Panc1 (cell line): ENCODE measurements around the gene CROCC2. TPM values are rescaled to one million over a fixed set of nuclear protein-coding genes. Genes with fewer than 3 reads are reported as not detected.

ENCODE experiments used
- ATAC-seq: fragments of 200-7000 bp; cut with Tn5 transposase; 2 replicates; pipeline ENCODE4 v1.9.1; 2020; ENCODE audit warnings: mild to moderate bottlenecking, moderate library complexity
- BruUV-seq: library from RNA; stranded (reverse); fragments of 400-500 nt; replicated peaks from 2 replicates; lab custom pipeline; 2021; lab: Mats Ljungman, UMichigan
- CTCF ChIA-PET: fragments of 300-600 bp; sonication (Branson Sonifier 250); formaldehyde crosslinking; loops from one replicate; lab custom pipeline; 2022; ENCODE audit warnings: antibody characterized with exemption; lab: Charles Lee
- POLR2A ChIA-PET: fragments of 300-600 bp; sonication (Branson Sonifier 250); formaldehyde crosslinking; loops from one replicate; lab custom pipeline; 2022; ENCODE audit warnings: antibody characterized with exemption; lab: Charles Lee
- DNase-seq: peaks from one replicate; pipeline ENCODE4 v3.0.0-alpha.2; 2010; ENCODE audit warnings: low read depth, low spot score
- H3K27ac ChIP-seq: 2 replicates; pipeline ENCODE4 v1.5.1; 2011; ENCODE audit warnings: mild to moderate bottlenecking, low read length, inconsistent platforms
- H3K27me3 ChIP-seq: fragments of 200-500 bp; sonication (Bioruptor generic); 2 replicates; pipeline ENCODE4 v1.6.0; 2014; ENCODE audit warnings: low read length, inconsistent platforms; ENCODE audit not compliant: control insufficient read depth, insufficient read depth
- H3K36me3 ChIP-seq: fragments of 200-500 bp; sonication (Bioruptor generic); 2 replicates; pipeline ENCODE4 v1.5.1; 2014; ENCODE audit warnings: inconsistent platforms, mild to moderate bottlenecking, low read length, moderate library complexity; ENCODE audit not compliant: control insufficient read depth, insufficient read depth
- H3K4me1 ChIP-seq: 2 replicates; pipeline ENCODE4 v1.5.1; 2011; ENCODE audit warnings: inconsistent platforms, mild to moderate bottlenecking, low read length, moderate library complexity; ENCODE audit not compliant: control insufficient read depth, insufficient read depth
- H3K4me3 ChIP-seq, 2 experiments: 2 replicates each; pipeline ENCODE4 v1.5.1; 2011 to 2012; ENCODE audit warnings: low read depth in 2 of 2, low read length in 2 of 2, mild to moderate bottlenecking in 2 of 2, inconsistent platforms in 1 of 2, moderate library complexity in 1 of 2
- H3K9me3 ChIP-seq: fragments of 200-500 bp; sonication (Bioruptor generic); 2 replicates; pipeline ENCODE4 v1.5.1; 2014; ENCODE audit warnings: low read depth, mild to moderate bottlenecking, inconsistent platforms, low read length, moderate library complexity; ENCODE audit not compliant: control insufficient read depth, insufficient read depth
- POLR2AphosphoS5 ChIP-seq: IDR thresholded peaks from 2 replicates; pipeline ENCODE4 v1.6.1; 2012; ENCODE audit warnings: mild to moderate bottlenecking, low read depth, low read length, moderate library complexity
- SIN3A ChIP-seq: IDR thresholded peaks from 2 replicates; pipeline ENCODE4 v1.6.1; 2012; ENCODE audit warnings: low read depth, mild to moderate bottlenecking, low read length, moderate library complexity, borderline replicate concordance; ENCODE audit not compliant: insufficient read depth
- TCF7L2 ChIP-seq: IDR thresholded peaks from 2 replicates; pipeline ENCODE4 v1.6.1; 2011; ENCODE audit warnings: mild to moderate bottlenecking, low read depth, low read length, inconsistent platforms
- in situ Hi-C: cut with HindIII; loops from 2 replicates; pipeline ENCODE4 v1.10.0; 2016; ENCODE audit warnings: low sequenced_read_pairs, low pct_unique_long_range_greater_than_20kb
- intact Hi-C: fragments of 100-400 bp; cut with micrococcal nuclease; formaldehyde crosslinking; loops from one replicate; pipeline ENCODE4 v1.10.0; 2022; ENCODE audit not compliant: unreplicated experiment
- total RNA-seq: library from RNA; stranded (reverse); gene quantifications from one replicate; pipeline ENCODE4 v1.2.1, GENCODE V29; 2021; ENCODE audit not compliant: unreplicated experiment
- TF ChIP-seq, protein P1 (sequence below), 2 experiments: IDR thresholded peaks; 2 replicates each; pipeline ENCODE4 v1.6.1; 2011 to 2012; ENCODE audit warnings: low read depth in 2 of 2, control low read depth in 1 of 2, low read length in 1 of 2, mild to moderate bottlenecking in 1 of 2, moderate library complexity in 1 of 2; ENCODE audit not compliant: insufficient read depth in 1 of 2
- TF ChIP-seq, protein P2 (sequence below): fragments of 450-650 bp; IDR thresholded peaks from 2 replicates; pipeline ENCODE4 v1.5.1; 2017; ENCODE audit warnings: mild to moderate bottlenecking

Gene CROCC2
- total RNA-seq, 1 experiment from 2014 or later, result 0.23 TPM

DNA sequence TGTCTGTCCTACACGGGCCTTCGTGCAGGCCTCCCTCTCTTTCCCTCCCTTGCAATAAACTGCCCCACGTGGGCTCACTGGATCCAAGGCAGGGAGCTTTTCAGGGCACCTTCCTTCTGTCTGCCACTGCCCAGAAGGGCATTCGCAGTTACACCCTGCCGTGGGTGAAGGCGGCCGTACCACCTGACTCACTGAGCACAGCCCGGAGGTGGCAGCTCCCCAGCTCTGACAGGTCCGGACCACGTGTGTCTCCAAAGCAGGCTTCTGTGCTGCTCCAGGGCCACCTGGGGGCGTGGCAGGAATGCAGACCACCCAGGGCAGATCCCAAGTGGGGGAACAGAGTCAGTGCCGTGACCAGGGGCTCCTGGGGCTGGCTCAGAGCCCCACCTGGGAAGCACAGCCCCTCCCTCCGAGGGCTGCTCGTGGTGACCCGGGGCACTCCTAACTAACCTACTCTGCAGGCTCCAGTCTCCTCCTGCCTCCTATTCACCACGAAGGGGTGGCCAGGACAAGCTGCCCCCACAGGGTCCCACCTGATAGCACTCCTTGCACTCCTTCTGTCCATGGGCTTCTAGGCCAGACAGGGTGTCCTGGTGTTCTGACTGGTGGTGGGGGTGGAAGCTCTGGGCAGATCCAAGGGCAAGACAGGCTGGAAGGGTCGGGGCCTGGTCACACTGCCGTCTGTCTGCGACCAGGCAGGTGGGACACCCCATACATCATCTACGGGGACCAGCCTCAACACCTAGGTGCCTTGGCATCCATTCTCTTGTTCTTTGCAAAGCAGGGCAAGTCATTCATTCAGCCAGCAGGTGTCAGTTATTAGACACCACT is 102.0 kb downstream of the CROCC2 start:
- TF ChIP-seq SIN3A (no peak), TCF7L2 (no peak), POLR2AphosphoS5 (no peak)
- TF ChIP-seq, protein P1, sequence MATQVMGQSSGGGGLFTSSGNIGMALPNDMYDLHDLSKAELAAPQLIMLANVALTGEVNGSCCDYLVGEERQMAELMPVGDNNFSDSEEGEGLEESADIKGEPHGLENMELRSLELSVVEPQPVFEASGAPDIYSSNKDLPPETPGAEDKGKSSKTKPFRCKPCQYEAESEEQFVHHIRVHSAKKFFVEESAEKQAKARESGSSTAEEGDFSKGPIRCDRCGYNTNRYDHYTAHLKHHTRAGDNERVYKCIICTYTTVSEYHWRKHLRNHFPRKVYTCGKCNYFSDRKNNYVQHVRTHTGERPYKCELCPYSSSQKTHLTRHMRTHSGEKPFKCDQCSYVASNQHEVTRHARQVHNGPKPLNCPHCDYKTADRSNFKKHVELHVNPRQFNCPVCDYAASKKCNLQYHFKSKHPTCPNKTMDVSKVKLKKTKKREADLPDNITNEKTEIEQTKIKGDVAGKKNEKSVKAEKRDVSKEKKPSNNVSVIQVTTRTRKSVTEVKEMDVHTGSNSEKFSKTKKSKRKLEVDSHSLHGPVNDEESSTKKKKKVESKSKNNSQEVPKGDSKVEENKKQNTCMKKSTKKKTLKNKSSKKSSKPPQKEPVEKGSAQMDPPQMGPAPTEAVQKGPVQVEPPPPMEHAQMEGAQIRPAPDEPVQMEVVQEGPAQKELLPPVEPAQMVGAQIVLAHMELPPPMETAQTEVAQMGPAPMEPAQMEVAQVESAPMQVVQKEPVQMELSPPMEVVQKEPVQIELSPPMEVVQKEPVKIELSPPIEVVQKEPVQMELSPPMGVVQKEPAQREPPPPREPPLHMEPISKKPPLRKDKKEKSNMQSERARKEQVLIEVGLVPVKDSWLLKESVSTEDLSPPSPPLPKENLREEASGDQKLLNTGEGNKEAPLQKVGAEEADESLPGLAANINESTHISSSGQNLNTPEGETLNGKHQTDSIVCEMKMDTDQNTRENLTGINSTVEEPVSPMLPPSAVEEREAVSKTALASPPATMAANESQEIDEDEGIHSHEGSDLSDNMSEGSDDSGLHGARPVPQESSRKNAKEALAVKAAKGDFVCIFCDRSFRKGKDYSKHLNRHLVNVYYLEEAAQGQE (IDR thresholded peaks at IDR 0.05; ENCODE audit: insufficient read depth in 1 of 2, low read depth in 2 of 2, low read length in 1 of 2), result no peak
- TF ChIP-seq, protein P2, sequence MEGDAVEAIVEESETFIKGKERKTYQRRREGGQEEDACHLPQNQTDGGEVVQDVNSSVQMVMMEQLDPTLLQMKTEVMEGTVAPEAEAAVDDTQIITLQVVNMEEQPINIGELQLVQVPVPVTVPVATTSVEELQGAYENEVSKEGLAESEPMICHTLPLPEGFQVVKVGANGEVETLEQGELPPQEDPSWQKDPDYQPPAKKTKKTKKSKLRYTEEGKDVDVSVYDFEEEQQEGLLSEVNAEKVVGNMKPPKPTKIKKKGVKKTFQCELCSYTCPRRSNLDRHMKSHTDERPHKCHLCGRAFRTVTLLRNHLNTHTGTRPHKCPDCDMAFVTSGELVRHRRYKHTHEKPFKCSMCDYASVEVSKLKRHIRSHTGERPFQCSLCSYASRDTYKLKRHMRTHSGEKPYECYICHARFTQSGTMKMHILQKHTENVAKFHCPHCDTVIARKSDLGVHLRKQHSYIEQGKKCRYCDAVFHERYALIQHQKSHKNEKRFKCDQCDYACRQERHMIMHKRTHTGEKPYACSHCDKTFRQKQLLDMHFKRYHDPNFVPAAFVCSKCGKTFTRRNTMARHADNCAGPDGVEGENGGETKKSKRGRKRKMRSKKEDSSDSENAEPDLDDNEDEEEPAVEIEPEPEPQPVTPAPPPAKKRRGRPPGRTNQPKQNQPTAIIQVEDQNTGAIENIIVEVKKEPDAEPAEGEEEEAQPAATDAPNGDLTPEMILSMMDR, result no peak
- POLR2A ChIA-PET, result no interaction called here
- ATAC-seq (no peak), DNase-seq (no peak)
- H3K4me1 ChIP-seq, result peaks cover 34% of the 10 kb centered on the region
- in situ Hi-C loops, result no loop called here
- intact Hi-C loops, result no loop called here
- H3K4me3 ChIP-seq, result no peak overlapping the region
- no peaks in the 10 kb centered on the region for H3K27me3 ChIP-seq
- BruUV-seq, result no TSS peak
- no peak overlapping the region for H3K27ac ChIP-seq
- peaks cover 13% of the 10 kb centered on the region; the same call in 1 of the 2 replicates for H3K9me3 ChIP-seq
- CTCF ChIA-PET, result no interaction called here
- no peaks in the 10 kb centered on the region for H3K36me3 ChIP-seq

DNA sequence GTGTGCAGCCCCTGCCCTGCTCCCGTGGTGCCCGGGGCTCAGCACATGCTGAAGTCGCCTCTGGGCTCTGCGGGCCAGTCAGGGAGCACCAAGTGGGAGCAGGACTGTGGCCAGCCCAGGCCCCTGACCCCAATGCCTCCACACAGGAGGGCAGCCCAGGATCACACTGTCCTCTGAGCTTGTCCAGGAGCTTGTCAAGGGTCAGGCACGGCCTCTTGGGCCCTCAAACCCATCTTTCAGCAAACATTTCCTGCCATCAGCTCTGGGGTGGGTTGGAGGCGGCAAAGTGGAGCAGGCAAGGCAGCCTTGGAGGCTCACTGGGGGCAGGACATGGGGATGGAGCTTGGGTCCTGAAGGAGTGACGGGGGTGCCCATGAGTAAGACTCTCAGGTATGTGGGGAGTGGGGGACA is 102.6 kb downstream of the CROCC2 start:
- no TSS peak for BruUV-seq
- DNase-seq (no peak), ATAC-seq (no peak)
- intact Hi-C loops, result no loop called here
- Histone ChIP-seq H3K9me3 (peaks cover 10% of the 10 kb centered on the region; the same call in 1 of the 2 replicates), H3K4me3 (no peak overlapping the region), H3K27ac (no peak overlapping the region; the same call in 1 of the 2 replicates), H3K4me1 (peaks cover 34% of the 10 kb centered on the region), H3K27me3 (no peaks in the 10 kb centered on the region), H3K36me3 (no peaks in the 10 kb centered on the region)
- ChIA-PET POLR2A (no interaction called here), CTCF (no interaction called here)
- in situ Hi-C loops, result no loop called here
- TF ChIP-seq TCF7L2, result no peak

DNA sequence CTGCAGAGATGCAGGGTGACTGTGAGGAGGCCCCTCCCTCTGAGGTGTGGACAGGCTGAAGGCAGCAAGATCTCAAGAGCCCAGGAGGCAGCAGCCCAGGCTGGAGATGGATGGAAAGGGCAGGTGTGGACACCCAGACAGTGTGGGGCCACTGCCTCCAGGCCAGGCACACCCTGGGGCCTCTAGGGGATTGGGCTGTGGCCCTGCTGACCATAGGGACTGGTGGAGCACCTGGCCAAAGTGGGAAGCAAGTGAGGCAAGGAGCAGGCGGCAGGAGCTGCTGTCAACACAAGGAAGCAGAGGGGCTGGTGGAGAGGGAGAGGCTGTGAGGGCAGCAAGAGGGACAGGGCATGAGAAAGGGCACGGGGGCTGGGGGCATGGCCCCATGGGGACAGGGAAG is 103.1 kb downstream of the CROCC2 start:
- H3K4me1 ChIP-seq, result peaks cover 34% of the 10 kb centered on the region
- H3K9me3 ChIP-seq, result peaks cover 5% of the 10 kb centered on the region; the same call in 1 of the 2 replicates
- DNase-seq (no peak), ATAC-seq (peak; percentile 35; the same call in 1 of the 2 replicates)
- TF ChIP-seq TCF7L2, result no peak
- TF ChIP-seq, protein P2, result no peak
- intact Hi-C loops (no loop called here), in situ Hi-C loops (no loop called here)
- no peak overlapping the region for H3K4me3 ChIP-seq
- no TSS peak for BruUV-seq
- no peaks in the 10 kb centered on the region for H3K36me3 ChIP-seq
- ChIA-PET POLR2A (no interaction called here), CTCF (interaction anchor here (0.6 to 0.7 kb wide), 2 partner anchors 71 to 95 kb away, joined by 3 read pairs; no protein-coding TSS in a partner anchor)
- H3K27me3 ChIP-seq, result no peaks in the 10 kb centered on the region
- peak overlapping the region; percentile 68 for H3K27ac ChIP-seq
